Mononuclear cell (primary cell): Measurements from ENCODE around the gene ZNF821. TPM values are rescaled to one million over a fixed set of nuclear protein-coding genes. Genes with fewer than 3 reads are reported as not detected.
"Not testable (repeated sequence)": the region's sequence is repeated elsewhere in the genome, so short reads cannot be mapped to it uniquely, and the experiment has no call there.

Experiments
- H3K27me3 ChIP-seq: 2 replicates; pipeline ENCODE4 v1.6.0; 2011; ENCODE audit warnings: low read length, control low read depth; ENCODE audit not compliant: insufficient read depth
- H3K4me1 ChIP-seq: 2 replicates; pipeline ENCODE4 v1.5.1; 2011; ENCODE audit warnings: mild to moderate bottlenecking, low read length, control low read depth; ENCODE audit not compliant: insufficient read depth
- H3K4me3 ChIP-seq: 2 replicates; pipeline ENCODE4 v1.5.1; 2011; ENCODE audit warnings: mild to moderate bottlenecking, low read length, moderate library complexity
- H3K9me3 ChIP-seq: 2 replicates; pipeline ENCODE4 v1.5.1; 2011; ENCODE audit warnings: low read depth, mild to moderate bottlenecking, control low read depth, low read length
- total RNA-seq: library from RNA; depleted of rRNA; stranded (reverse); fragments of >200 nt; gene quantifications from one replicate; pipeline ENCODE4 v1.2.3, GENCODE V29; 2012

Gene ZNF821
- total RNA-seq, 1 donor = 15.1 TPM

DNA sequence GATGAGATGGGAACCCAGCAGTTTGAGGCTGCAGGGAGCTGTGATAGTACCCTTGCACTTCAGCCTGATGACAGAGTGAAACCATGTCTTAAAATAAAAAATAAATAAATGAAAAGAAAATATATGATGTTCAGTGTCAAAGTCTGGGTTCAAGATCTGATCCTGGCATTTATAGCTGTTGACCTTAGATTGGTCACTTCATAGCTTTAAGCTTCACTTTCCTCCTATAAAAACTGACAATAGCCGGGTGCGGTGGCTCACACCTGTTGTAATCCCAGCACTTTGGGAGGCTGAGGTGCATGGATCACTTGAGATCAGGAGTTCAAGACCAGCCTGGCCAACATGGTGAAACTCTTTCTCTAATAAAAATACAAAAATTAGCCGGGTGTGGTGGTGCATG is 5.2 kb upstream of the ZNF821 start:
- Histone ChIP-seq H3K27me3 (no peaks in the 10 kb centered on the region), H3K9me3 (no peaks in the 10 kb centered on the region), H3K4me1 (peaks cover 18% of the 10 kb centered on the region), H3K4me3 (no peak overlapping the region)

DNA sequence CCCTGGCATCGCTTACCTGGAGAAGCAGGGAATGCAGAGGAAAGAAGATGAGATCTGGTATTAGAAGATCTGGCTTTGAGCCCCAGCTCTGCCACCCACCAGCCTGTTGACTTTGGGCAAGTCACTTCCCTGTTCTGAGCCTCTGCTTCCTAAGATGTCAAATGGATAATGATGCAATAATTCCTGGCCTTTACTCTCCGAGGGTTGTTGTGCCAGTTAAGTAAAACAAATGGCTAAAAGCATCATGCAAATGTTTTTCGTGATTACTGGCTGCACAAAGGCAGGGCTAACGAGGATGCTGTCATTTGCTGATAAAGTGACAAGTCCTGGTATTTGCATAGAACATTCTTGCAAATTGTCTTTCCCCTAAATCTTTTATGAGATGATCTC is 1.3 kb upstream of the ZNF821 start:
- H3K4me3 ChIP-seq = no peak overlapping the region

GRCh38 chr16:71883168-71883848 is 674 bp downstream of the ZNF821 start:
- H3K27me3 ChIP-seq = no peaks in the 10 kb centered on the region

More for the DNA sequence above, 1.3 kb upstream of the ZNF821 start:
- Histone ChIP-seq H3K27me3 (no peaks in the 10 kb centered on the region), H3K4me1 (peaks cover 41% of the 10 kb centered on the region), H3K9me3 (no peaks in the 10 kb centered on the region)

DNA sequence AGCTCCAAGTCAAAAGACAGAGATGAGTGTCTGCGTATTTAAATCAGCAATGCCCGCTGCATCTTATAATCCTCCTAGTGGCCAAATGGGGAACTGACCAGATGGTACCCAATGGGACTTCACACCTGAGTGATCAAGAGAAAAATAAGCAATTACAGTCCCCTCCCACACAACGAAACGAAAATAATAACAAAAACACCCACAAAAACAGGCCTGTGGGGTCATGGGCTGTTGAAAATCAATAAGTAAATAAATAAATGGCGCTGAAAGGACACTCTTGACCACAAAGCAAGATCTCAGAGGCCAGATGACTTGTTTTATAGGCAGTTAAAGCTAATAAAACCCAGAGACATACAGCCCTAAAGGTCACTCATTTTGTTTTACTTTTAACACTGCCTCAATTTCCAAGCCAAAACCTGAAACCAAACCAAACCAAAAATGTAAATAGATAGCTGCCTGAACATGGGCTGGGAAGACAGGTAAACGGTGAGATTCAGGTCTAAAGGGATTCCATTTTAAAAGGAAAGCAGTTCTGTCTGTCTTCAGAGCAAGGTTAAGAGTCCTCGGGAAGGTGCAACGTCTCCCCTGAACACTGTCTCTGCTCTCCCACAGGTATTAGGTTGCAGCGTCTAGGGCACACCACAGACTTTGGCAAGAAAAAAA is 1.3 kb downstream of the ZNF821 start:
- H3K4me1 ChIP-seq = peaks cover 44% of the 10 kb centered on the region
- H3K4me3 ChIP-seq = peak overlapping the region; percentile 76
- H3K27me3 ChIP-seq = no peaks in the 10 kb centered on the region
- H3K9me3 ChIP-seq = no peaks in the 10 kb centered on the region

More at GRCh38 chr16:71883168-71883848, 674 bp downstream of the ZNF821 start:
- Histone ChIP-seq H3K9me3 (no peaks in the 10 kb centered on the region), H3K4me3 (peak overlapping the region; percentile 76), H3K4me1 (peaks cover 44% of the 10 kb centered on the region)

- H3K9me3 ChIP-seq = no peaks in the 10 kb centered on the region
- peaks cover 41% of the 10 kb centered on the region for H3K4me1 ChIP-seq
- no peak overlapping the region for H3K4me3 ChIP-seq
These were observed 3.8 kb downstream of the ZNF821 start for GRCh38 chr16:71880176-71880575.

DNA sequence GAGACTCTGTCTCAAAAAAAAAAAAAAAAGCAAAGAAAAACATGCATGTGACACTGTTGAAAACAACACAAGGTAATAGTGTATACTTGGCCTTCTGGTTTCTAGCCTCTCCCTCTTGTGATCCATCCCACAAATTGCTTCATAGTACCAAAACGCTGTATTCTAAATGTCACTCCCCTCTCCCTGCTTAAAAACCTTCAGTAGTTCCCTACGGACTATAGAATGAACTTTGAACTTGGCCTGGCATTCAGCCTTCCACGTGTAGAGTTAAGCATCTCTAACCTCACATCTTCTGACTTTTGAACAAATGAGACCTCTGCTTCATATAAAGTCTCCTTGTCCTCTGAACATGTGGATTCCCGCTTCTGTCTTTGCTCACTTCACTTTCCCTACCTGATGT is 5.1 kb downstream of the ZNF821 start:
- H3K4me3 ChIP-seq = no peak overlapping the region
- H3K27me3 ChIP-seq = no peaks in the 10 kb centered on the region
- no peaks in the 10 kb centered on the region for H3K9me3 ChIP-seq
- H3K4me1 ChIP-seq = peaks cover 33% of the 10 kb centered on the region

More at GRCh38 chr16:71880176-71880575, 3.8 kb downstream of the ZNF821 start:
- no peaks in the 10 kb centered on the region for H3K27me3 ChIP-seq

DNA sequence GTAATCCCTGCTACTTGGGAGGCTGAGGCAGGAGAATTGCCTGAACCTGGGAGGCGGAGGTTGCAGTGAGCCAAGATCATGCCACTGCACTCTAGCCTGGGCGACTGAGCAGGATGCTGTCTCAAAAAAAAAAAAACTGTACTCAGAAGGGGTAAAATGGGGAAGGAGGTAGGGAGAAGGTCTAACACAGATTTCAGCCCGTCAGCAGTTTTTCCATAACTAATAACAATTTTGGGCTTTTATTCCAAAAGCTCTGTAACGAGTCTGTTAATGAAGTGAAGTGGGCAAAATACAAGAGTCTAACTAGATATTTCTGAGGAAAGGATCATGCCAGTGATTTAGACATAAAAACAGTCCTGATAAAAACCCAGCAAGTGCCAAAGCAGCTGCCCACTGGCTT is 10.8 kb downstream of the ZNF821 start:
- H3K9me3 ChIP-seq = no peaks in the 10 kb centered on the region
- H3K4me1 ChIP-seq = no peaks in the 10 kb centered on the region
- no peak overlapping the region for H3K4me3 ChIP-seq
- no peaks in the 10 kb centered on the region for H3K27me3 ChIP-seq

GRCh38 chr16:71870818-71871217 is 13.2 kb downstream of the ZNF821 start:
- no peaks in the 10 kb centered on the region for H3K27me3 ChIP-seq
- H3K4me3 ChIP-seq = no peak overlapping the region
- H3K4me1 ChIP-seq = no peaks in the 10 kb centered on the region
- no peaks in the 10 kb centered on the region for H3K9me3 ChIP-seq

DNA sequence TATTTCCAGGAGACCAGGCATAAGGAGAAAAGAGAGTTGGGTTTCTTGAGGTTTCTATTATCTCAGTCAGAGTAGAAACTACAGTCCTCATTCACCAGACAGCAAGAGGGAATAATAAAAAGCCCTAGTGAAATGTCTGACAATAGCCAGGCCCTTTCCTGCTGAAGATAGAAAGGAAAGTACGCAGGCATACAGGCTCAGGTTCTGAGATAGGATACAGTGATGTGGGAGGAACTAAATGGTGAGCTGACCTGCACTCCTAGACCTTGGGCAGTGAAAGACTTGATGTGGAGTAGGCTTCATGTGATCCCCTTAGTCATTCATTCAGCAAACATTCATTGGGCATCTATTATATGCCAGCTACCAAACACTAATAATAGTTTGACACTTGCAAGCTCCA is 14.9 kb downstream of the ZNF821 start:
- no peak overlapping the region for H3K4me3 ChIP-seq
- no peaks in the 10 kb centered on the region for H3K4me1 ChIP-seq
- no peaks in the 10 kb centered on the region for H3K27me3 ChIP-seq
- no peaks in the 10 kb centered on the region for H3K9me3 ChIP-seq

- Histone ChIP-seq H3K4me3 (no peak overlapping the region), H3K27me3 (no peaks in the 10 kb centered on the region), H3K4me1 (no peaks in the 10 kb centered on the region), H3K9me3 (no peaks in the 10 kb centered on the region)
These were observed 16.0 kb downstream of the ZNF821 start for GRCh38 chr16:71867939-71868338.

DNA sequence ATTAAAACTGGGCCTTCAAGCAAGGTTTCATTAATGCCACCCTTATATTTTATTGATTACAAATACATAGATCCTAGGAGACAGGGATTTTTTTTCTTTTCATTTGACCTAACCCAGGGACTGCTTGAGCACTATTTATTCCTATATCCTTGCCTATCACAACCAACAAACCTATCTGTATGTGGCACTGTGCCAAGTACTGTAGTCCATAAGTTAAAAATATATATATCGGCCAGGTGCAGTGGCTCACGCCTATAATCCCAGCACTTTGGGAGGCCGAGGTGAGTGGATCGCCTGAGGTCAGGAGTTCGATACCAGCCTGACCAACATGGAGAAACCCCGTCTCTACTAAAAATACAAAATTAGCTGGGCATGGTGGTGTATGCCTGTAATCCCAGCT is 16.8 kb downstream of the ZNF821 start:
- H3K27me3 ChIP-seq, H3K4me1 ChIP-seq, H3K9me3 ChIP-seq, H3K4me3 ChIP-seq: not testable (repeated sequence)

- Histone ChIP-seq H3K4me3 (no peak overlapping the region), H3K9me3 (no peaks in the 10 kb centered on the region), H3K4me1 (no peaks in the 10 kb centered on the region), H3K27me3 (no peaks in the 10 kb centered on the region)
These were observed 18.7 kb downstream of the ZNF821 start for GRCh38 chr16:71865173-71865863.

DNA sequence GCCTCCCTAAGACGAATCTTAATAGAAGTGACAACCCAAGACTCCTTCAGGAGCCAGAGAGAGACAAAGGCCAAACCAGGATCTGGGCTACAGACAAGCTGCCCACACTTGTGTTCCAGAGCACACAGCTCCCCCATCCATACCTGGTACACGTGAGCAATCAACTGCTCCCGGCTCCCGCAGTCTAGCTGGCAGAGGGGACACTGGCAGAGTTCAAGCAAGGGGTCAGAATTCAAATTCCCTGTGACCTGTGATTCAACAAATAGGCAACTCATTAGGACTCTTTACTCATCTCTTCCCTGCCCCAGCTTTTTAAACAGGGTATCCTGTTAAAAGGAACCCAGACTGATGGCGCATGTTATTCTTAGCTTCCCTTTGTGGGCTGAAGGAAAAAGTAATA is 20.0 kb downstream of the ZNF821 start:
- Histone ChIP-seq H3K9me3 (no peaks in the 10 kb centered on the region), H3K4me3 (no peak overlapping the region), H3K4me1 (no peaks in the 10 kb centered on the region), H3K27me3 (no peaks in the 10 kb centered on the region)

- Histone ChIP-seq H3K4me1 (no peaks in the 10 kb centered on the region), H3K4me3 (no peak overlapping the region), H3K9me3 (no peaks in the 10 kb centered on the region), H3K27me3 (no peaks in the 10 kb centered on the region)
These were observed 24.0 kb downstream of the ZNF821 start for GRCh38 chr16:71859762-71860521.
